Measurements from ENCODE around the gene ANKRD13A. TPM values are rescaled to one million over a fixed set of nuclear protein-coding genes. Genes with fewer than 3 reads are reported as not detected.

The ANKRD13A gene
- total and polyA plus RNA-seq, 2 of the 13 experiments (the other 11 are each of a cell fraction or from before 2014, with no cell fraction given) = 34.1 to 41.6 TPM

GRCh38 chr12:110039085-110039807 lies 40.0 kb downstream of the ANKRD13A start (continued):
- TF ChIP-seq RFXANK (CRISPR knock-in tag; IDR thresholded peaks at IDR 0.05) (no peak), REST (IDR thresholded peaks at IDR 0.05; ENCODE audit: borderline replicate concordance in 1 of 2, low read depth in 1 of 2, low read length in 2 of 2) (peak in 1 of 2 experiments; percentile 44; a peak in 1 of 4 replicates), POLR2A (IDR thresholded peaks at IDR 0.05; ENCODE audit: insufficient read depth in 1 of 2, low read depth in 2 of 2, low read length in 2 of 2) (peak in 1 of 2 experiments; percentile 44; a peak in 2 of 4 replicates), ELK4 (CRISPR knock-in tag; IDR thresholded peaks at IDR 0.05; ENCODE audit: borderline replicate concordance) (no peak), FOXK1 (CRISPR knock-in tag; IDR thresholded peaks at IDR 0.05; ENCODE audit: borderline replicate concordance, low read depth) (peak; percentile 78), ZNF317 (CRISPR knock-in tag; IDR thresholded peaks at IDR 0.05) (no peak), IKZF1 (IDR thresholded peaks at IDR 0.05) (no peak), KDM5A (IDR thresholded peaks at IDR 0.05; ENCODE audit: borderline replicate concordance, low read length) (no peak)
- TF ChIP-seq, protein P1, sequence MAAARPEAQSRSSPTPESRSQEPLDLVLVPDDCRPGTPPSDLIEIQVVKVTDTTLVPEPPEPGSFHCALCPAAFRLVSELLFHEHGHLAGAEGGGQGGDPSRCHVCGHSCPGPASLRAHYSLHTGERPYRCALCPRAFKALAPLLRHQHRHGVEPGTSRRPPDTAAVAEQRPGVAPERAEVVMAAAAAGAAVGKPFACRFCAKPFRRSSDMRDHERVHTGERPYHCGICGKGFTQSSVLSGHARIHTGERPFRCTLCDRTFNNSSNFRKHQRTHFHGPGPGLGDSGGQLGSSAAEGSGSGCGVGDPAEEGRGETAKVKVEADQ (CRISPR knock-in tag; IDR thresholded peaks at IDR 0.05; ENCODE audit: borderline replicate concordance) = no peak
- TF ChIP-seq, protein P2, sequence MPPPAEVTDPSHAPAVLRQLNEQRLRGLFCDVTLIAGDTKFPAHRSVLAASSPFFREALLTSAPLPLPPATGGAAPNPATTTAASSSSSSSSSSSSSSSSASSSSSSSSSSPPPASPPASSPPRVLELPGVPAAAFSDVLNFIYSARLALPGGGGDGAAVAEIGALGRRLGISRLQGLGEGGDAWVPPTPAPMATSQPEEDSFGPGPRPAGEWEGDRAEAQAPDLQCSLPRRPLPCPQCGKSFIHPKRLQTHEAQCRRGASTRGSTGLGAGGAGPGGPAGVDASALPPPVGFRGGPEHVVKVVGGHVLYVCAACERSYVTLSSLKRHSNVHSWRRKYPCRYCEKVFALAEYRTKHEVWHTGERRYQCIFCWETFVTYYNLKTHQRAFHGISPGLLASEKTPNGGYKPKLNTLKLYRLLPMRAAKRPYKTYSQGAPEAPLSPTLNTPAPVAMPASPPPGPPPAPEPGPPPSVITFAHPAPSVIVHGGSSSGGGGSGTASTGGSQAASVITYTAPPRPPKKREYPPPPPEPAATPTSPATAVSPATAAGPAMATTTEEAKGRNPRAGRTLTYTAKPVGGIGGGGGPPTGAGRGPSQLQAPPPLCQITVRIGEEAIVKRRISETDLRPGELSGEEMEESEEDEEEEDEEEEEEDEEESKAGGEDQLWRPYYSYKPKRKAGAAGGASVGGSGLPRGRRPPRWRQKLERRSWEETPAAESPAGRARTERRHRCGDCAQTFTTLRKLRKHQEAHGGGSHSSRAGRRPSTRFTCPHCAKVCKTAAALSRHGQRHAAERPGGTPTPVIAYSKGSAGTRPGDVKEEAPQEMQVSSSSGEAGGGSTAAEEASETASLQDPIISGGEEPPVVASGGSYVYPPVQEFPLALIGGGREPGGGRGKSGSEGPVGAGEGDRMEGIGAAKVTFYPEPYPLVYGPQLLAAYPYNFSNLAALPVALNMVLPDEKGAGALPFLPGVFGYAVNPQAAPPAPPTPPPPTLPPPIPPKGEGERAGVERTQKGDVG (CRISPR knock-in tag; IDR thresholded peaks at IDR 0.05; ENCODE audit: borderline replicate concordance) = no peak
- TF ChIP-seq, protein P3, sequence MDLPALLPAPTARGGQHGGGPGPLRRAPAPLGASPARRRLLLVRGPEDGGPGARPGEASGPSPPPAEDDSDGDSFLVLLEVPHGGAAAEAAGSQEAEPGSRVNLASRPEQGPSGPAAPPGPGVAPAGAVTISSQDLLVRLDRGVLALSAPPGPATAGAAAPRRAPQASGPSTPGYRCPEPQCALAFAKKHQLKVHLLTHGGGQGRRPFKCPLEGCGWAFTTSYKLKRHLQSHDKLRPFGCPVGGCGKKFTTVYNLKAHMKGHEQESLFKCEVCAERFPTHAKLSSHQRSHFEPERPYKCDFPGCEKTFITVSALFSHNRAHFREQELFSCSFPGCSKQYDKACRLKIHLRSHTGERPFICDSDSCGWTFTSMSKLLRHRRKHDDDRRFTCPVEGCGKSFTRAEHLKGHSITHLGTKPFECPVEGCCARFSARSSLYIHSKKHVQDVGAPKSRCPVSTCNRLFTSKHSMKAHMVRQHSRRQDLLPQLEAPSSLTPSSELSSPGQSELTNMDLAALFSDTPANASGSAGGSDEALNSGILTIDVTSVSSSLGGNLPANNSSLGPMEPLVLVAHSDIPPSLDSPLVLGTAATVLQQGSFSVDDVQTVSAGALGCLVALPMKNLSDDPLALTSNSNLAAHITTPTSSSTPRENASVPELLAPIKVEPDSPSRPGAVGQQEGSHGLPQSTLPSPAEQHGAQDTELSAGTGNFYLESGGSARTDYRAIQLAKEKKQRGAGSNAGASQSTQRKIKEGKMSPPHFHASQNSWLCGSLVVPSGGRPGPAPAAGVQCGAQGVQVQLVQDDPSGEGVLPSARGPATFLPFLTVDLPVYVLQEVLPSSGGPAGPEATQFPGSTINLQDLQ (CRISPR knock-in tag; IDR thresholded peaks at IDR 0.05) = no peak

All from HepG2 (cell line).